B cell (primary cell): ENCODE results near the gene VASN. TPM values are rescaled to one million over a fixed set of nuclear protein-coding genes. Genes with fewer than 3 reads are reported as not detected.

Experiments used
- ATAC-seq: fragments of 200-7000 bp; cut with Tn5 transposase; one replicate; pipeline ENCODE4 v1.10.0; 2021; ENCODE audit warnings: low read depth, mild to moderate bottlenecking, moderate number of reproducible peaks, moderate library complexity
- CTCF ChIA-PET: fragments of 350-600 bp; sonication (Branson Sonifier 250); formaldehyde crosslinking; loops from one replicate; lab custom pipeline; 2021; ENCODE audit warnings: antibody characterized with exemption, inconsistent platforms; lab: Charles Lee
- POLR2A ChIA-PET: fragments of 350-600 bp; sonication (Branson Sonifier 250); formaldehyde crosslinking; loops from one replicate; lab custom pipeline; 2021; ENCODE audit warnings: antibody characterized with exemption; lab: Charles Lee
- DNase-seq: peaks from one replicate; pipeline ENCODE4 v3.0.0; 2013
- H2AFZ ChIP-seq: 2 replicates; pipeline ENCODE4 v1.6.1; 2012; ENCODE audit warnings: mild to moderate bottlenecking, low read depth, low read length; ENCODE audit not compliant: insufficient read depth, poor library complexity, severe bottlenecking
- H3K27ac ChIP-seq, 2 donors: 1 replicate in 1 of 2; 2 replicates in 1 of 2; pipeline ENCODE4 v1.5.1; 2012 to 2013; ENCODE audit warnings: low read length in 2 of 2, mild to moderate bottlenecking in 2 of 2, moderate library complexity in 1 of 2
- H3K27me3 ChIP-seq, 4 experiments: fragments of 200-600 bp in 1 of 4; sonication (generic) in 1 of 4; replicated peaks in 1 of 4; 1 replicate in 2 of 4; 2 replicates in 2 of 4; pipeline versions ENCODE4 v1.6.1 to v1.7.0; 2013 to 2016; ENCODE audit warnings: low read length in 3 of 4, mild to moderate bottlenecking in 2 of 4, mixed read lengths in 1 of 4, moderate library complexity in 1 of 4; ENCODE audit not compliant: insufficient read depth in 4 of 4, control insufficient read depth in 3 of 4; ENCODE audit errors: control extremely low read depth in 1 of 4
- H3K36me3 ChIP-seq, 2 experiments: replicated peaks in 1 of 2; 1 replicate in 1 of 2; 2 replicates in 1 of 2; pipeline versions ENCODE4 v1.6.1 to v1.7.1; 2013; ENCODE audit warnings: low read length in 1 of 2; ENCODE audit not compliant: insufficient read depth in 2 of 2, control insufficient read depth in 1 of 2; ENCODE audit errors: control extremely low read depth in 1 of 2, extremely low read depth in 1 of 2
- H3K4me1 ChIP-seq, 2 donors: fragments of 200-600 bp in 1 of 2; sonication (generic) in 1 of 2; 1 replicate in 1 of 2; 2 replicates in 1 of 2; pipeline versions ENCODE4 v1.5.1 to v1.6.1; 2013 to 2017; ENCODE audit warnings: low read length in 2 of 2; ENCODE audit not compliant: control insufficient read depth in 2 of 2, insufficient read depth in 2 of 2
- H3K4me2 ChIP-seq: replicated peaks from 2 replicates; pipeline ENCODE3; 2012; ENCODE audit warnings: mild to moderate bottlenecking, low read depth, low read length; ENCODE audit not compliant: poor library complexity, severe bottlenecking
- H3K4me3 ChIP-seq, 5 experiments: fragments of 200-600 bp in 1 of 5; sonication (generic) in 1 of 5; 1 replicate in 3 of 5; 2 replicates in 2 of 5; pipeline versions ENCODE4 v1.5.1 to v1.7.0; 2011 to 2016; ENCODE audit warnings: low read length in 4 of 5, mild to moderate bottlenecking in 4 of 5, low read depth in 2 of 5, control low read depth in 1 of 5, moderate library complexity in 1 of 5; ENCODE audit not compliant: insufficient read depth in 1 of 5; ENCODE audit errors: control extremely low read depth in 1 of 5, extremely low read depth in 1 of 5
- H3K79me2 ChIP-seq: fragments of 200-600 bp; sonication (generic); one replicate; pipeline ENCODE4 v1.6.0; 2016; ENCODE audit warnings: low read length; ENCODE audit not compliant: control insufficient read depth, insufficient read depth
- H3K9ac ChIP-seq: fragments of 200-600 bp; sonication (generic); 2 replicates; pipeline ENCODE4 v1.6.1; 2017; ENCODE audit warnings: mild to moderate bottlenecking, low read length, moderate library complexity
- H3K9me3 ChIP-seq, 3 donors: one replicate each; pipeline versions ENCODE4 v1.6.1 to v1.7.1; 2013; ENCODE audit warnings: low read length in 2 of 3; ENCODE audit not compliant: control insufficient read depth in 2 of 3, insufficient read depth in 1 of 3; ENCODE audit errors: control extremely low read depth in 1 of 3
- H4K20me1 ChIP-seq: 2 replicates; pipeline ENCODE4 v1.6.0; 2012; ENCODE audit warnings: mild to moderate bottlenecking, low read length; ENCODE audit not compliant: insufficient read depth, control insufficient read depth, poor library complexity, severe bottlenecking
- H3K27ac Mint-ChIP-seq: one replicate; pipeline ENCODE4 v1.8.0; 2021; ENCODE audit warnings: mixed read lengths
- H3K27me3 Mint-ChIP-seq: one replicate; pipeline ENCODE4 v1.8.0; 2021; ENCODE audit warnings: mixed read lengths
- H3K4me1 Mint-ChIP-seq: one replicate; pipeline ENCODE4 v1.8.0; 2021; ENCODE audit warnings: mixed read lengths
- H3K4me3 Mint-ChIP-seq: one replicate; pipeline ENCODE4 v1.8.0; 2021; ENCODE audit warnings: mixed read lengths
- H3K9me3 Mint-ChIP-seq: one replicate; pipeline ENCODE4 v1.8.0; 2022; ENCODE audit warnings: mixed read lengths; ENCODE audit not compliant: insufficient read depth
- CTCF ChIP-seq: fragments of 200-600 bp; IDR thresholded peaks from one replicate; pipeline ENCODE4 v1.8.0; 2022; ENCODE audit warnings: antibody characterized with exemption, mild to moderate bottlenecking
- EZH2 ChIP-seq: IDR thresholded peaks from 2 replicates; pipeline ENCODE4 v1.6.1; 2012; ENCODE audit warnings: borderline replicate concordance, low read depth, mild to moderate bottlenecking, moderate library complexity, low read length; ENCODE audit not compliant: insufficient read depth, poor library complexity, severe bottlenecking
- WGBS: methylation state at CpG from one replicate; pipeline ENCODE4 v1.1.5; 2013; ENCODE audit warnings: missing lambda C conversion rate; ENCODE audit not compliant: insufficient coverage; 5-methylcytosine and 5-hydroxymethylcytosine counted together
- intact Hi-C: fragments of 100-400 bp; cut with micrococcal nuclease; formaldehyde crosslinking; loops from one replicate; pipeline ENCODE4 v1.10.0; 2022
- polyA plus RNA-seq: library from polyadenylated mRNA; depleted of rRNA; stranded (reverse); fragments of >200 nt; gene quantifications from 2 replicates; pipeline ENCODE4 v1.2.3, GENCODE V29; 2012
- total RNA-seq, 2 donors: library from RNA; stranded (reverse); fragments of 120-200 nt in 1 of 2; gene quantifications; 1 replicate in 1 of 2; 2 replicates in 1 of 2; pipeline versions ENCODE4 v1.2.3 to v1.2.4, GENCODE V29; 2013 to 2022

Gene VASN
- total and polyA plus RNA-seq, 2 donors (not counting 1 experiment from before 2014, with no cell fraction given), result 0.57 to 0.76 TPM

GRCh38 chr16:4387781-4388180, 16.1 kb downstream of the VASN start:
- Histone ChIP-seq H3K27ac (no peak overlapping the region), H3K79me2 (peaks cover 59% of the 10 kb centered on the region), H3K27me3 (no peaks in the 10 kb centered on the region), H2AFZ (no peak overlapping the region), H3K4me3 (no peak overlapping the region), H4K20me1 (peaks cover 97% of the 10 kb centered on the region), H3K4me2 (no peak overlapping the region), H3K9me3 (no peaks in the 10 kb centered on the region), H3K9ac (no peak overlapping the region), H3K4me1 (no peaks in the 10 kb centered on the region), H3K36me3 (peaks cover 0 to 85% of the 10 kb centered on the region in 2 experiments)
- ChIA-PET CTCF (no interaction called here), POLR2A (no interaction called here)
- intact Hi-C loops, result no loop called here
- H3K4me3 Mint-ChIP-seq, result no peak overlapping the region
- no peak for ATAC-seq
- TF ChIP-seq CTCF, result no peak
- no peak for TF ChIP-seq EZH2
- no peaks in the 10 kb centered on the region for H3K27me3 Mint-ChIP-seq
- 99% methylated on average over 19 of the region's 20 CpGs for WGBS
- H3K9me3 Mint-ChIP-seq, result no peaks in the 10 kb centered on the region
- H3K27ac Mint-ChIP-seq, result no peak overlapping the region
- H3K4me1 Mint-ChIP-seq, result no peaks in the 10 kb centered on the region
- no peak for DNase-seq

- no peaks in the 10 kb centered on the region for H3K9me3 ChIP-seq
- intact Hi-C loops, result no loop called here
- H3K27me3 ChIP-seq, result no peaks in the 10 kb centered on the region
- H3K79me2 ChIP-seq, result peaks cover 61% of the 10 kb centered on the region
- TF ChIP-seq CTCF (no peak), EZH2 (no peak)
- Mint-ChIP-seq H3K4me3 (no peak overlapping the region), H3K4me1 (no peaks in the 10 kb centered on the region), H3K27me3 (no peaks in the 10 kb centered on the region), H3K9me3 (no peaks in the 10 kb centered on the region), H3K27ac (no peak overlapping the region)
- H3K27ac ChIP-seq, result no peak overlapping the region
- H3K4me1 ChIP-seq, result no peaks in the 10 kb centered on the region
- H3K9ac ChIP-seq, result no peak overlapping the region
- 91% methylated on average over 18 of the region's 19 CpGs for WGBS
- ChIA-PET CTCF (no interaction called here), POLR2A (no interaction called here)
- peaks cover 3 to 88% of the 10 kb centered on the region in 2 experiments for H3K36me3 ChIP-seq
- ATAC-seq (no peak), DNase-seq (no peak)
- H3K4me3 ChIP-seq, result no peak overlapping the region
- H2AFZ ChIP-seq, result no peak overlapping the region
- H3K4me2 ChIP-seq, result no peak overlapping the region
- H4K20me1 ChIP-seq, result peaks cover 99% of the 10 kb centered on the region
Measured at GRCh38 chr16:4388271-4389021, 16.8 kb downstream of the VASN start.
